Measurements from ENCODE around the gene MICAL2.

The MICAL2 gene

DNA sequence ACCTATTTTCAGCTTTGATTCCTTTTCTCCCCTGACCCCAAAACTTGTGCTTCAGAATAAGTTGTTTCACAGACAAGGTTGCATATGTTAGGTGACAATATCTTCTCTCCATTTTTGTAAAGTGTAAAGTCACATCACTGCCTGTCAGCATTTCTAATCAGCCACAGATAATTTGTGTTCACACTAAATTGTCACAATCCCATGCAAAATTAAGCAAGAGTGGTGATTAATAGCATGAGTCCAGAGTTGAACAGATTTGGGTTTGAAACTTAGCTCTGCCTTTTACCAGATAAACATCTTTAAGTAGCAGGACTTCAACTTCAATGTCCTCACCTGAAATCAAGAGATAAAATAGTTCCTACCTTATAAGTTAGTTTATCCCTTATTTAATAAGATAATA lies 80.1 kb downstream of the MICAL2 start:
- no peak for DNase-seq (ENCODE audit: low spot score)
- TF ChIP-seq CTCF (IDR thresholded peaks at IDR 0.05; ENCODE audit: extremely low read depth, insufficient read depth, missing control alignments), result no peak
- in situ Hi-C loops (cut with MboI; ENCODE audit: low pct_unique_long_range_greater_than_20kb, low sequenced_read_pairs, unreplicated experiment), result no loop called here

- in situ Hi-C loops (cut with MboI; ENCODE audit: low pct_unique_long_range_greater_than_20kb, low sequenced_read_pairs, unreplicated experiment), result no loop called here
- DNase-seq (ENCODE audit: low spot score), result no peak
- TF ChIP-seq CTCF (IDR thresholded peaks at IDR 0.05; ENCODE audit: extremely low read depth, insufficient read depth, missing control alignments), result no peak
These were observed 82.6 kb downstream of the MICAL2 start for GRCh38 chr11:12192794-12193514.

DNA sequence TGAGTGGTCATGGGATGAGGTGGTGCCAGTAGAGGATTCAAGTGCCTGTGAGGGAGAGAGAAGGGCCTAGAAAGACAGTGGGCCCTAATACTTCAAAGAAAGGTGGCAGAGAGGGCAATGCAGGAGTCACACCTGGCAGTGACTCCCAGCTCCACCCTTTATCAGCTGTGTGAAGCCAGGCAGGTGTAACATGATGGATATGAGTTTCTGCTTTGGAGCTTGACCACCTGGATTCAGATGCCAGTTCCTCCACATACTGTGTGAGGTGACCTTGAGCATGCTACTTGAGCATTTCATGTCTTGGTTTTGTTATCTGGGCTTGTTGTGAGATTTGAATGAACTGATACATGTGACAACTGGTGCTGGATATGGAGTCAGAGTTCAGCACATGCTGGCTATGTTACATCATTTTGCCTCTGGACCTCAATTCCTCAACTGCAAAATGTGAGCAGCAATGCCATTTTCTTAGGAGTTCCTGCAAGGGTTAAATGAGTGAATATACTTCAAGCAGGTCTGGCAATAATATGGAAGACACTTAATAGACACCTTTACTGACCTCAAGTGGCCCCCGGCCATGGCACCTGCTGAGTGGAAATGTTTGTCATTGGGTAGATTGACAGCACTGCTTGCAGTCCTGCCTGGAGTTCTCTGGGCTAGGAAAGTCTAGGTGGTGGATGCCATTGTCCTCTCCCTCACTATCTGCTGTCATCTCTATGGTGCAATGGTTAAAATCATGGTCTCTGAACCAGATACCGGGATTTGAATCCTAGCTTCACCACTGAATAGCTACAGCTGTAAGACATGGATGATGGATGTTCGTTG lies 83.3 kb downstream of the MICAL2 start:
- no peak for DNase-seq (ENCODE audit: low spot score)
- no peak for TF ChIP-seq CTCF (IDR thresholded peaks at IDR 0.05; ENCODE audit: extremely low read depth, insufficient read depth, missing control alignments)
- in situ Hi-C loops (cut with MboI; ENCODE audit: low pct_unique_long_range_greater_than_20kb, low sequenced_read_pairs, unreplicated experiment), result no loop called here

DNA sequence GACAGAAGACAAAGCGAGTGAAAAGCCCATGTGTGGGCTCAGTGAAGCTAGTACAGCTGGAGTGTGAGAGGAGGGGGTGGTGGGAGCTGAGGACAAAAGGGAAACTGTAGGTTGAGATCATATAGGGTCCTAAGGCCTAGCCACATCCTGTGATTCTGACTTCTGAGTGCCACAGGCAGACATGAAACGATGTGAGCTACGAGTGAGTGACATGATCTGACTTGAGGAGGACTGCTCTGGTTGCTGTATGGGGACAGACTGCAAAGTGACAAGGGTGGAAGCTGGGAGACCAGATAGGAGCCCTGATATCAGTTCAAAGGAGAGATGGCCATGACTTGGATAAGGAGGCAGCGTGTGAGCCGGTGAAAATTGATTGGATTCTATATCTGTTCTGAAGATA lies 85.4 kb downstream of the MICAL2 start:
- in situ Hi-C loops (cut with MboI; ENCODE audit: low pct_unique_long_range_greater_than_20kb, low sequenced_read_pairs, unreplicated experiment), result no loop called here
- DNase-seq (ENCODE audit: low spot score), result peak; percentile 50
- no peak for TF ChIP-seq CTCF (IDR thresholded peaks at IDR 0.05; ENCODE audit: extremely low read depth, insufficient read depth, missing control alignments)

DNA sequence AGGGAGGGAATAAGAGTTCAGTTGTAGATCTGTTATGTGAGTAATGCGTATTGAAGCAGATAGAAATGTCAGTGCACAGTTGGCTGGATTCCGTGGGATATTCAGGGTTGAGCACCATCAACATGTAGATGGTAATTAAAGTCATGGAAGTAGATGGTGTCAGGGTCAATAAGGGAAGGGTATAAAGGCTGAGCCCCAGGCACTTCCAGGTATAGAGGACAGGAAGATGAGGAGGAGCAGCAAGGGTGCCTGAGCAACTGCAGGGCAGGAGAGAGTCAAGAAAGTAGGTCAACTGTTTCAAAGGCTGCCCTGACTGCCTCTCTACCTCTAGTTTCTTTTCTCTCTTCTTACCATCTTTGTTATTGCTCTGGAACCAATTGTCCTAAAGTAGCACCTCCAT lies 85.9 kb downstream of the MICAL2 start:
- TF ChIP-seq CTCF (IDR thresholded peaks at IDR 0.05; ENCODE audit: extremely low read depth, insufficient read depth, missing control alignments), result no peak

DNA sequence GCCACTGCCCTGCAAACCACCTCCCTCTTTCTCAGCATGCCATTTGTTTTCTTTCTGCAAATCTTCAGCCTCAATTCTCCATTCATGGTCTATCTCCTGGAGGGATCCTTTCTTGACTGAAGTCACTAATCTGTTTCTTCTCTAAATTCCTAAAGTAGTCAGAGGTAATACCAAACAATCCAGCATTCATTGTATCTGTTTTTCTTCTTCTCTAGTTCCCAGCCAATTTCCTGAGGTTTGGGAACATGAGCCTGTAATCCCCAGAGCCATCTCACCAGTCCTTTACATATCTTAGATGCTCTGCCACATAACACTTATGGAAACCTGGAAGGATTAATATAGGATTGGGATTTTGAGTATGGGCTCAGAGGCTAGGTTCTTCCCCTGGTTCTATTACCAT lies 86.5 kb downstream of the MICAL2 start:
- in situ Hi-C loops (cut with MboI; ENCODE audit: low pct_unique_long_range_greater_than_20kb, low sequenced_read_pairs, unreplicated experiment), result no loop called here
- TF ChIP-seq CTCF (IDR thresholded peaks at IDR 0.05; ENCODE audit: extremely low read depth, insufficient read depth, missing control alignments), result no peak
- DNase-seq (ENCODE audit: low spot score), result no peak

More for the DNA sequence above, 85.9 kb downstream of the MICAL2 start:
- no peak for DNase-seq (ENCODE audit: low spot score)
- in situ Hi-C loops (cut with MboI; ENCODE audit: low pct_unique_long_range_greater_than_20kb, low sequenced_read_pairs, unreplicated experiment), result no loop called here

Measured in GM13977 (cell line).